ENCODE measurements around the gene FADS1.

DNA sequence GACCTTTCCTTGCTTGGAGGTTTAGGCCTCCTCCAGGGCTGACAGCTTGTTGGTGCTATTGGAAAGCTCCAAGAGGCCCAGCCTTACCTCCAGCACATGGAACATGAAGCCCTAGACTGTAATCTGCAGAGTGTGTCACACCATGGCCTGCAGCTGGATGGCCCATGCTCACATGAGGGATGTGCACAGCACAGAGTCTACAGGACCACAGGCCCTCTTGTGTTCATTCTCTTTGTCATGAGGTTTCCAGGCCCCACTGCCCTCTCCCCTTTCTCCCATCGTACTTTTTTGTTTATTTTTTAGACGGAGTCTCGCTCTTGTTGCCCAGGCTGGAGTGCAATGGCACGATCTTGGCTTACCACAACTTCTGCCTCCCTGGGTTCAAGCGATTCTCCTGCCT lies 10.0 kb downstream of the FADS1 start:
- TF ChIP-seq, protein P1, sequence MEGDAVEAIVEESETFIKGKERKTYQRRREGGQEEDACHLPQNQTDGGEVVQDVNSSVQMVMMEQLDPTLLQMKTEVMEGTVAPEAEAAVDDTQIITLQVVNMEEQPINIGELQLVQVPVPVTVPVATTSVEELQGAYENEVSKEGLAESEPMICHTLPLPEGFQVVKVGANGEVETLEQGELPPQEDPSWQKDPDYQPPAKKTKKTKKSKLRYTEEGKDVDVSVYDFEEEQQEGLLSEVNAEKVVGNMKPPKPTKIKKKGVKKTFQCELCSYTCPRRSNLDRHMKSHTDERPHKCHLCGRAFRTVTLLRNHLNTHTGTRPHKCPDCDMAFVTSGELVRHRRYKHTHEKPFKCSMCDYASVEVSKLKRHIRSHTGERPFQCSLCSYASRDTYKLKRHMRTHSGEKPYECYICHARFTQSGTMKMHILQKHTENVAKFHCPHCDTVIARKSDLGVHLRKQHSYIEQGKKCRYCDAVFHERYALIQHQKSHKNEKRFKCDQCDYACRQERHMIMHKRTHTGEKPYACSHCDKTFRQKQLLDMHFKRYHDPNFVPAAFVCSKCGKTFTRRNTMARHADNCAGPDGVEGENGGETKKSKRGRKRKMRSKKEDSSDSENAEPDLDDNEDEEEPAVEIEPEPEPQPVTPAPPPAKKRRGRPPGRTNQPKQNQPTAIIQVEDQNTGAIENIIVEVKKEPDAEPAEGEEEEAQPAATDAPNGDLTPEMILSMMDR (IDR thresholded peaks at IDR 0.05), result no peak
- no peak for TF ChIP-seq POLR2AphosphoS5 (IDR thresholded peaks at IDR 0.05; ENCODE audit: low read depth, low read length)
- TF ChIP-seq, protein P2, sequence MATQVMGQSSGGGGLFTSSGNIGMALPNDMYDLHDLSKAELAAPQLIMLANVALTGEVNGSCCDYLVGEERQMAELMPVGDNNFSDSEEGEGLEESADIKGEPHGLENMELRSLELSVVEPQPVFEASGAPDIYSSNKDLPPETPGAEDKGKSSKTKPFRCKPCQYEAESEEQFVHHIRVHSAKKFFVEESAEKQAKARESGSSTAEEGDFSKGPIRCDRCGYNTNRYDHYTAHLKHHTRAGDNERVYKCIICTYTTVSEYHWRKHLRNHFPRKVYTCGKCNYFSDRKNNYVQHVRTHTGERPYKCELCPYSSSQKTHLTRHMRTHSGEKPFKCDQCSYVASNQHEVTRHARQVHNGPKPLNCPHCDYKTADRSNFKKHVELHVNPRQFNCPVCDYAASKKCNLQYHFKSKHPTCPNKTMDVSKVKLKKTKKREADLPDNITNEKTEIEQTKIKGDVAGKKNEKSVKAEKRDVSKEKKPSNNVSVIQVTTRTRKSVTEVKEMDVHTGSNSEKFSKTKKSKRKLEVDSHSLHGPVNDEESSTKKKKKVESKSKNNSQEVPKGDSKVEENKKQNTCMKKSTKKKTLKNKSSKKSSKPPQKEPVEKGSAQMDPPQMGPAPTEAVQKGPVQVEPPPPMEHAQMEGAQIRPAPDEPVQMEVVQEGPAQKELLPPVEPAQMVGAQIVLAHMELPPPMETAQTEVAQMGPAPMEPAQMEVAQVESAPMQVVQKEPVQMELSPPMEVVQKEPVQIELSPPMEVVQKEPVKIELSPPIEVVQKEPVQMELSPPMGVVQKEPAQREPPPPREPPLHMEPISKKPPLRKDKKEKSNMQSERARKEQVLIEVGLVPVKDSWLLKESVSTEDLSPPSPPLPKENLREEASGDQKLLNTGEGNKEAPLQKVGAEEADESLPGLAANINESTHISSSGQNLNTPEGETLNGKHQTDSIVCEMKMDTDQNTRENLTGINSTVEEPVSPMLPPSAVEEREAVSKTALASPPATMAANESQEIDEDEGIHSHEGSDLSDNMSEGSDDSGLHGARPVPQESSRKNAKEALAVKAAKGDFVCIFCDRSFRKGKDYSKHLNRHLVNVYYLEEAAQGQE (IDR thresholded peaks at IDR 0.05; ENCODE audit: insufficient read depth in 1 of 2, low read depth in 2 of 2, low read length in 1 of 2), result no peak
- TF ChIP-seq TCF7L2 (IDR thresholded peaks at IDR 0.05; ENCODE audit: low read depth, low read length), result no peak
- TF ChIP-seq SIN3A (IDR thresholded peaks at IDR 0.05; ENCODE audit: borderline replicate concordance, insufficient read depth, low read depth, low read length), result no peak
